K562 (cell line): ENCODE data around the gene RSPO1. TPM values are rescaled to one million over a fixed set of nuclear protein-coding genes. Genes with fewer than 3 reads are reported as not detected.

Experiments used
- ATF1 ChIP-seq, 2 experiments: fragments of 450-650 bp in 1 of 2; IDR thresholded peaks; 2 replicates each; pipeline ENCODE4 v1.6.1; 2016; ENCODE audit warnings: missing compliant biosample characterization in 1 of 2, missing genetic modification characterization in 1 of 2
- ATF6 ChIP-seq: sonication (generic); formaldehyde crosslinking; IDR thresholded peaks from 2 replicates; pipeline ENCODE4 v1.4.0; 2020; ENCODE audit warnings: mild to moderate bottlenecking, missing genetic modification reagents
- CEBPB ChIP-seq: fragments of 450-650 bp; IDR thresholded peaks from 2 replicates; pipeline ENCODE4 v1.6.1; 2016; ENCODE audit warnings: missing genetic modification characterization, missing compliant biosample characterization
- FOXP4 ChIP-seq: sonication (generic); formaldehyde crosslinking; IDR thresholded peaks from 2 replicates; pipeline ENCODE4 v1.8.0; 2022; ENCODE audit warnings: mild to moderate bottlenecking, missing genetic modification reagents, borderline replicate concordance
- PHF20 ChIP-seq: fragments of 450-650 bp; IDR thresholded peaks from 2 replicates; pipeline ENCODE4 v1.6.1; 2018; ENCODE audit not compliant: partially characterized antibody
- SMARCC2 ChIP-seq: fragments of 450-650 bp; IDR thresholded peaks from 2 replicates; pipeline ENCODE4 v1.6.1; 2017; ENCODE audit warnings: antibody characterized with exemption, moderate library complexity, mild to moderate bottlenecking, low read depth
- THAP12 ChIP-seq: fragments of 250-450 bp; sonication (Bioruptor Pico); IDR thresholded peaks from 2 replicates; pipeline ENCODE4 v1.9.0; 2021; ENCODE audit warnings: mild to moderate bottlenecking, inconsistent platforms
- ZNF146 ChIP-seq: IDR thresholded peaks from one replicate; pipeline ENCODE4 v1.6.1; 2018; ENCODE audit warnings: missing compliant biosample characterization; ENCODE audit not compliant: unreplicated experiment
- ZNF274 ChIP-seq: IDR thresholded peaks from 2 replicates; pipeline ENCODE4 v1.6.1; 2011; ENCODE audit warnings: low read depth, mild to moderate bottlenecking, low read length, moderate library complexity, borderline replicate concordance
- ZNF311 ChIP-seq: fragments of 250-450 bp; sonication (Bioruptor Pico); IDR thresholded peaks from 2 replicates; pipeline ENCODE4 v1.4.0; 2020; ENCODE audit warnings: mild to moderate bottlenecking, moderate library complexity
- ZNF695 ChIP-seq: fragments of 450-650 bp; formaldehyde crosslinking; IDR thresholded peaks from 2 replicates; pipeline ENCODE4 v1.4.0; 2020; ENCODE audit warnings: mild to moderate bottlenecking, moderate library complexity
- ZSCAN32 ChIP-seq: fragments of 450-650 bp; formaldehyde crosslinking; IDR thresholded peaks from 2 replicates; pipeline ENCODE4 v1.4.0; 2020; ENCODE audit warnings: mild to moderate bottlenecking, moderate library complexity
- polyA plus RNA-seq, 8 experiments: library from polyadenylated mRNA; depleted of rRNA in 4 of 8; stranded (reverse) in 5 of 8; unstranded in 3 of 8; fragments of >200 nt; fragmentation: Nextera tagmentation in 2 of 8; fragmentation: Illumina TruSeq in 1 of 8; extraction: Ambion mirVana in 2 of 8; extraction: Trizol in 1 of 8; gene quantifications; 2 replicates each; pipeline versions ENCODE4 v1.2.1 to v1.2.3, GENCODE V29; 2011 to 2014; ENCODE audit warnings: inconsistent platforms in 1 of 8, missing spikeins in 1 of 8
- total RNA-seq, 7 experiments: library from RNA; depleted of rRNA in 6 of 7; stranded (reverse); fragments of >200 nt in 6 of 7; fragmentation: Illumina TruSeq in 2 of 7; extraction: Trizol in 2 of 7; gene quantifications; 2 replicates each; pipeline versions ENCODE4 v1.2.1 to v1.2.3, GENCODE V29; 2011 to 2021; ENCODE audit warnings: low replicate concordance in 1 of 7
- TF ChIP-seq, protein P1 (sequence below): fragments of 250-450 bp; sonication (Bioruptor Pico); IDR thresholded peaks from 2 replicates; pipeline ENCODE4 v1.4.0; 2020

Gene RSPO1
- total and polyA plus RNA-seq, 9 of the 15 experiments (the other 6 are each of a cell fraction or from before 2014, with no cell fraction given) = not detected

- TF ChIP-seq, protein P1, sequence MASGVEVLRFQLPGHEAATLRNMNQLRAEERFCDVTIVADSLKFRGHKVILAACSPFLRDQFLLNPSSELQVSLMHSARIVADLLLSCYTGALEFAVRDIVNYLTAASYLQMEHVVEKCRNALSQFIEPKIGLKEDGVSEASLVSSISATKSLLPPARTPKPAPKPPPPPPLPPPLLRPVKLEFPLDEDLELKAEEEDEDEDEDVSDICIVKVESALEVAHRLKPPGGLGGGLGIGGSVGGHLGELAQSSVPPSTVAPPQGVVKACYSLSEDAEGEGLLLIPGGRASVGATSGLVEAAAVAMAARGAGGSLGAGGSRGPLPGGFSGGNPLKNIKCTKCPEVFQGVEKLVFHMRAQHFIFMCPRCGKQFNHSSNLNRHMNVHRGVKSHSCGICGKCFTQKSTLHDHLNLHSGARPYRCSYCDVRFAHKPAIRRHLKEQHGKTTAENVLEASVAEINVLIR (CRISPR knock-in tag) = no peak
- TF ChIP-seq ZNF146 (CRISPR knock-in tag) (peak; percentile 89), ZSCAN32 (CRISPR knock-in tag) (no peak), ATF6 (CRISPR knock-in tag) (no peak), ZNF695 (no peak), ATF1 (CRISPR knock-in tag; IDR thresholded peaks at IDR 0.05) (no peak), ATF1 (tag; IDR thresholded peaks at IDR 0.05) (no peak), FOXP4 (CRISPR knock-in tag) (no peak), THAP12 (no peak), SMARCC2 (no peak), ZNF311 (CRISPR knock-in tag) (no peak), ZNF274 (no peak), PHF20 (no peak), CEBPB (tag) (no peak)
Measured at GRCh38 chr1:37658486-37658885, 23.8 kb upstream of the RSPO1 start (continued).
